Neural progenitor cell (in vitro differentiated cells): Measurements from ENCODE around the gene GUCA1A. TPM values are rescaled to one million over a fixed set of nuclear protein-coding genes. Genes with fewer than 3 reads are reported as not detected.

Source experiments
- DNase-seq: peaks from one replicate; pipeline ENCODE4 v3.0.0-alpha.2; 2016; ENCODE audit warnings: low spot score
- H2AFZ ChIP-seq: fragments of 200-600 bp; sonication (generic); replicated peaks from 2 replicates; pipeline ENCODE4 v1.6.1; 2016; ENCODE audit warnings: antibody characterized with exemption
- H3F3A ChIP-seq: fragments of 200-600 bp; sonication (generic); 2 replicates; pipeline ENCODE4 v1.6.1; 2016; ENCODE audit warnings: antibody characterized with exemption, low read depth
- H3K27ac ChIP-seq: fragments of 200-600 bp; sonication (generic); 2 replicates; pipeline ENCODE4 v1.5.1; 2016; ENCODE audit warnings: mild to moderate bottlenecking
- H3K27me3 ChIP-seq: fragments of 200-600 bp; sonication (generic); 2 replicates; pipeline ENCODE4 v1.6.1; 2016; ENCODE audit warnings: mild to moderate bottlenecking, moderate library complexity
- H3K36me3 ChIP-seq: fragments of 200-600 bp; sonication (generic); 2 replicates; pipeline ENCODE4 v1.5.1; 2016
- H3K4me1 ChIP-seq: fragments of 200-600 bp; sonication (generic); 2 replicates; pipeline ENCODE4 v1.6.1; 2016; ENCODE audit warnings: mixed run types
- H3K4me2 ChIP-seq: fragments of 200-600 bp; sonication (generic); 2 replicates; pipeline ENCODE4 v1.6.1; 2016
- H3K4me3 ChIP-seq: fragments of 200-600 bp; sonication (generic); 2 replicates; pipeline ENCODE4 v1.5.1; 2016
- H3K79me2 ChIP-seq: fragments of 200-600 bp; sonication (generic); 2 replicates; pipeline ENCODE4 v1.6.1; 2016; ENCODE audit warnings: low read depth
- H3K9ac ChIP-seq: fragments of 200-600 bp; sonication (generic); 2 replicates; pipeline ENCODE4 v1.6.1; 2016
- H3K9me3 ChIP-seq: fragments of 200-600 bp; sonication (generic); 2 replicates; pipeline ENCODE4 v1.5.1; 2016; ENCODE audit warnings: low read depth
- H4K20me1 ChIP-seq: fragments of 200-600 bp; sonication (generic); 2 replicates; pipeline ENCODE4 v1.6.1; 2016; ENCODE audit warnings: low read depth
- H3K27ac Mint-ChIP-seq: 3 replicates; pipeline ENCODE4 v1.8.0; 2021; ENCODE audit warnings: mixed read lengths
- H3K27me3 Mint-ChIP-seq: 2 replicates; pipeline ENCODE4 v1.8.0; 2022; ENCODE audit warnings: low read depth, mild to moderate bottlenecking, inconsistent platforms, moderate library complexity, mixed read lengths; ENCODE audit not compliant: insufficient read depth
- H3K36me3 Mint-ChIP-seq: 3 replicates; pipeline ENCODE4 v1.8.0; 2021; ENCODE audit warnings: mixed read lengths
- H3K4me1 Mint-ChIP-seq: 3 replicates; pipeline ENCODE4 v1.8.0; 2021; ENCODE audit warnings: mixed read lengths
- H3K4me3 Mint-ChIP-seq: 3 replicates; pipeline ENCODE4 v1.8.0; 2021; ENCODE audit warnings: mild to moderate bottlenecking, moderate library complexity, mixed read lengths
- H3K9me3 Mint-ChIP-seq: 3 replicates; pipeline ENCODE4 v1.8.0; 2020; ENCODE audit warnings: mixed read lengths
- CTCF ChIP-seq: fragments of 200-600 bp; sonication (generic); IDR thresholded peaks from 2 replicates; pipeline ENCODE4 v1.5.1; 2017; ENCODE audit warnings: antibody characterized with exemption, mild to moderate bottlenecking
- EZH2 ChIP-seq: fragments of 200-600 bp; sonication (generic); IDR thresholded peaks from 2 replicates; pipeline ENCODE4 v1.6.1; 2017; ENCODE audit warnings: antibody characterized with exemption, mild to moderate bottlenecking, moderate library complexity
- EZH2phosphoT487 ChIP-seq: fragments of 200-600 bp; sonication (generic); IDR thresholded peaks from 2 replicates; pipeline ENCODE4 v1.6.1; 2017; ENCODE audit warnings: antibody characterized with exemption
- total RNA-seq: library from RNA; depleted of rRNA; stranded (reverse); fragments of >200 nt; gene quantifications from 2 replicates; pipeline ENCODE4 v1.2.3, GENCODE V29; 2015; ENCODE audit warnings: low replicate concordance

GUCA1A gene
- total RNA-seq, 1 donor from 2014 or later = 1.9 TPM

GRCh38 chr6:42154461-42155209 is 18.5 kb upstream of the GUCA1A start:
- H3K27ac Mint-ChIP-seq = no peak overlapping the region
- no peak overlapping the region for H3K4me3 Mint-ChIP-seq
- no peak for DNase-seq
- Histone ChIP-seq H3K4me1 (peaks cover 15% of the 10 kb centered on the region), H3K36me3 (no peaks in the 10 kb centered on the region), H3K27me3 (no peaks in the 10 kb centered on the region), H2AFZ (no peak overlapping the region), H4K20me1 (no peaks in the 10 kb centered on the region), H3K4me2 (no peak overlapping the region), H3K9me3 (no peaks in the 10 kb centered on the region), H3K9ac (no peak overlapping the region), H3F3A (peaks cover under 1% of the 10 kb centered on the region), H3K4me3 (no peak overlapping the region), H3K79me2 (no peaks in the 10 kb centered on the region), H3K27ac (no peak overlapping the region)
- no peaks in the 10 kb centered on the region for H3K36me3 Mint-ChIP-seq
- H3K9me3 Mint-ChIP-seq = no peaks in the 10 kb centered on the region
- H3K27me3 Mint-ChIP-seq = peaks cover 7% of the 10 kb centered on the region
- TF ChIP-seq EZH2phosphoT487 (no peak), EZH2 (no peak), CTCF (no peak)
- peaks cover 9% of the 10 kb centered on the region for H3K4me1 Mint-ChIP-seq

- no peaks in the 10 kb centered on the region for H3K27me3 ChIP-seq
- Mint-ChIP-seq H3K4me1 (peaks cover 11% of the 10 kb centered on the region), H3K27me3 (peaks cover 7% of the 10 kb centered on the region), H3K4me3 (no peak overlapping the region), H3K27ac (no peak overlapping the region), H3K9me3 (no peaks in the 10 kb centered on the region), H3K36me3 (no peaks in the 10 kb centered on the region)
- TF ChIP-seq CTCF (no peak), EZH2 (no peak), EZH2phosphoT487 (no peak)
- H3K9me3 ChIP-seq = no peaks in the 10 kb centered on the region
- no peak overlapping the region for H3K4me3 ChIP-seq
- H3K79me2 ChIP-seq = no peaks in the 10 kb centered on the region
- H3K36me3 ChIP-seq = no peaks in the 10 kb centered on the region
- no peak for DNase-seq
- H3K27ac ChIP-seq = no peak overlapping the region
- no peaks in the 10 kb centered on the region for H3F3A ChIP-seq
- no peak overlapping the region for H3K4me2 ChIP-seq
- no peaks in the 10 kb centered on the region for H4K20me1 ChIP-seq
- peaks cover 15% of the 10 kb centered on the region for H3K4me1 ChIP-seq
- no peak overlapping the region for H2AFZ ChIP-seq
- H3K9ac ChIP-seq = no peak overlapping the region
Observed at GRCh38 chr6:42155293-42155692, 17.9 kb upstream of the GUCA1A start.

GRCh38 chr6:42156638-42157037 is 16.5 kb upstream of the GUCA1A start:
- Mint-ChIP-seq H3K36me3 (no peaks in the 10 kb centered on the region), H3K4me1 (peaks cover 19% of the 10 kb centered on the region), H3K4me3 (no peak overlapping the region), H3K27me3 (peaks cover 2% of the 10 kb centered on the region), H3K27ac (no peak overlapping the region), H3K9me3 (no peaks in the 10 kb centered on the region)
- Histone ChIP-seq H2AFZ (no peak overlapping the region), H3K27ac (no peak overlapping the region), H3K9ac (no peak overlapping the region), H3F3A (no peaks in the 10 kb centered on the region), H3K36me3 (no peaks in the 10 kb centered on the region), H3K27me3 (no peaks in the 10 kb centered on the region), H3K79me2 (no peaks in the 10 kb centered on the region), H3K4me3 (no peak overlapping the region), H3K4me1 (peaks cover 15% of the 10 kb centered on the region), H4K20me1 (no peaks in the 10 kb centered on the region), H3K9me3 (no peaks in the 10 kb centered on the region), H3K4me2 (no peak overlapping the region)
- DNase-seq = no peak
- TF ChIP-seq EZH2phosphoT487 = no peak
- TF ChIP-seq EZH2 = no peak
- TF ChIP-seq CTCF = no peak
